Astrocyte (in vitro differentiated cells and primary cell): Measurements from ENCODE around the gene IGSF6. TPM values are rescaled to one million over a fixed set of nuclear protein-coding genes. Genes with fewer than 3 reads are reported as not detected.

Experiments used
- DNase-seq: peaks from one replicate; pipeline ENCODE4 v3.0.0-alpha.2; 2010; ENCODE audit warnings: low read depth
- FAIRE-seq: peaks from 2 replicates; lab custom pipeline; 2011; peaks lifted over from hg19 to GRCh38; lab: Jason Lieb, UNC
- H2AFZ ChIP-seq: 2 replicates; pipeline ENCODE4 v1.6.0; 2012; ENCODE audit warnings: low read depth, low read length, inconsistent platforms
- H3K27ac ChIP-seq: 2 replicates; pipeline ENCODE4 v1.5.1; 2011; ENCODE audit warnings: low read depth, low read length, inconsistent platforms
- H3K27me3 ChIP-seq: 2 replicates; pipeline ENCODE4 v1.6.0; 2011; ENCODE audit warnings: low read length, inconsistent platforms; ENCODE audit not compliant: insufficient read depth
- H3K36me3 ChIP-seq: 2 replicates; pipeline ENCODE4 v1.5.1; 2011; ENCODE audit warnings: low read length, inconsistent platforms; ENCODE audit not compliant: insufficient read depth
- H3K4me1 ChIP-seq: 2 replicates; pipeline ENCODE4 v1.5.1; 2011; ENCODE audit warnings: low read length, inconsistent platforms; ENCODE audit not compliant: insufficient read depth
- H3K4me2 ChIP-seq: 2 replicates; pipeline ENCODE4 v1.6.0; 2012; ENCODE audit warnings: low read length, inconsistent platforms
- H3K4me3 ChIP-seq: 2 replicates; pipeline ENCODE4 v1.5.1; 2011; ENCODE audit warnings: low read depth, mild to moderate bottlenecking, low read length, inconsistent platforms; ENCODE audit not compliant: insufficient read depth
- H3K79me2 ChIP-seq: 2 replicates; pipeline ENCODE4 v1.6.0; 2012; ENCODE audit warnings: mild to moderate bottlenecking, low read length, inconsistent platforms; ENCODE audit not compliant: insufficient read depth
- H3K9ac ChIP-seq: 2 replicates; pipeline ENCODE4 v1.6.0; 2012; ENCODE audit warnings: mild to moderate bottlenecking, low read length, inconsistent platforms
- H3K9me3 ChIP-seq: 2 replicates; pipeline ENCODE4 v1.5.1; 2012; ENCODE audit warnings: low read depth, mild to moderate bottlenecking, low read length, inconsistent platforms; ENCODE audit not compliant: insufficient read depth
- H4K20me1 ChIP-seq: 2 replicates; pipeline ENCODE4 v1.6.0; 2012; ENCODE audit warnings: low read length, inconsistent platforms; ENCODE audit not compliant: insufficient read depth
- H3K27ac Mint-ChIP-seq: one replicate; pipeline ENCODE4 v1.8.0; 2021; ENCODE audit warnings: mild to moderate bottlenecking, mixed read lengths; ENCODE audit not compliant: unreplicated experiment
- H3K27me3 Mint-ChIP-seq: one replicate; pipeline ENCODE4 v1.8.0; 2021; ENCODE audit warnings: low read depth, mixed read lengths; ENCODE audit not compliant: unreplicated experiment
- H3K36me3 Mint-ChIP-seq: one replicate; pipeline ENCODE4 v1.8.0; 2021; ENCODE audit warnings: low read depth, mixed read lengths; ENCODE audit not compliant: unreplicated experiment
- H3K4me1 Mint-ChIP-seq: one replicate; pipeline ENCODE4 v1.8.0; 2021; ENCODE audit warnings: low read depth, mixed read lengths; ENCODE audit not compliant: unreplicated experiment
- H3K4me3 Mint-ChIP-seq: one replicate; pipeline ENCODE4 v1.8.0; 2021; ENCODE audit warnings: mild to moderate bottlenecking, moderate library complexity, mixed read lengths; ENCODE audit not compliant: unreplicated experiment
- H3K9me3 Mint-ChIP-seq: one replicate; pipeline ENCODE4 v1.8.0; 2021; ENCODE audit warnings: mild to moderate bottlenecking, mixed read lengths; ENCODE audit not compliant: unreplicated experiment
- EZH2 ChIP-seq: IDR thresholded peaks from 2 replicates; pipeline ENCODE4 v1.6.1; 2012; ENCODE audit warnings: mild to moderate bottlenecking, low read length, inconsistent platforms; ENCODE audit not compliant: insufficient read depth
- total RNA-seq: library from RNA; stranded (reverse); gene quantifications from 2 replicates; pipeline ENCODE4 v1.2.1, GENCODE V29; 2021
- TF ChIP-seq, protein P1 (sequence below): IDR thresholded peaks from 2 replicates; pipeline ENCODE4 v1.5.1; 2011; ENCODE audit warnings: low read depth, mild to moderate bottlenecking, inconsistent platforms, low read length, moderate library complexity; ENCODE audit not compliant: insufficient read depth

The IGSF6 gene
- total RNA-seq, 1 donor from 2014 or later, result not detected

- Histone ChIP-seq H3K36me3 (peaks cover 10% of the 10 kb centered on the region), H3K4me2 (no peak overlapping the region), H4K20me1 (peaks cover 56% of the 10 kb centered on the region), H2AFZ (no peak overlapping the region), H3K27ac (no peak overlapping the region), H3K4me1 (no peaks in the 10 kb centered on the region), H3K9me3 (no peaks in the 10 kb centered on the region), H3K79me2 (peaks cover 87% of the 10 kb centered on the region), H3K4me3 (no peak overlapping the region), H3K9ac (no peak overlapping the region), H3K27me3 (no peaks in the 10 kb centered on the region)
- H3K27me3 Mint-ChIP-seq, result no peaks in the 10 kb centered on the region
- H3K4me3 Mint-ChIP-seq, result no peak overlapping the region
- H3K27ac Mint-ChIP-seq, result no peak overlapping the region
- TF ChIP-seq, protein P1, sequence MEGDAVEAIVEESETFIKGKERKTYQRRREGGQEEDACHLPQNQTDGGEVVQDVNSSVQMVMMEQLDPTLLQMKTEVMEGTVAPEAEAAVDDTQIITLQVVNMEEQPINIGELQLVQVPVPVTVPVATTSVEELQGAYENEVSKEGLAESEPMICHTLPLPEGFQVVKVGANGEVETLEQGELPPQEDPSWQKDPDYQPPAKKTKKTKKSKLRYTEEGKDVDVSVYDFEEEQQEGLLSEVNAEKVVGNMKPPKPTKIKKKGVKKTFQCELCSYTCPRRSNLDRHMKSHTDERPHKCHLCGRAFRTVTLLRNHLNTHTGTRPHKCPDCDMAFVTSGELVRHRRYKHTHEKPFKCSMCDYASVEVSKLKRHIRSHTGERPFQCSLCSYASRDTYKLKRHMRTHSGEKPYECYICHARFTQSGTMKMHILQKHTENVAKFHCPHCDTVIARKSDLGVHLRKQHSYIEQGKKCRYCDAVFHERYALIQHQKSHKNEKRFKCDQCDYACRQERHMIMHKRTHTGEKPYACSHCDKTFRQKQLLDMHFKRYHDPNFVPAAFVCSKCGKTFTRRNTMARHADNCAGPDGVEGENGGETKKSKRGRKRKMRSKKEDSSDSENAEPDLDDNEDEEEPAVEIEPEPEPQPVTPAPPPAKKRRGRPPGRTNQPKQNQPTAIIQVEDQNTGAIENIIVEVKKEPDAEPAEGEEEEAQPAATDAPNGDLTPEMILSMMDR, result no peak
- no peak for TF ChIP-seq EZH2
- H3K36me3 Mint-ChIP-seq, result no peaks in the 10 kb centered on the region
- FAIRE-seq (no peak), DNase-seq (no peak)
- no peaks in the 10 kb centered on the region for H3K9me3 Mint-ChIP-seq
- peaks cover 20% of the 10 kb centered on the region for H3K4me1 Mint-ChIP-seq
Observed at GRCh38 chr16:21614896-21615295, 37.5 kb downstream of the IGSF6 start.

- H2AFZ ChIP-seq, result no peak overlapping the region
- H3K27me3 Mint-ChIP-seq, result no peaks in the 10 kb centered on the region
- FAIRE-seq (no peak), DNase-seq (no peak)
- no peaks in the 10 kb centered on the region for H3K36me3 Mint-ChIP-seq
- H3K4me3 Mint-ChIP-seq, result no peak overlapping the region
- no peaks in the 10 kb centered on the region for H3K27me3 ChIP-seq
- no peak overlapping the region for H3K4me2 ChIP-seq
- H3K4me1 ChIP-seq, result no peaks in the 10 kb centered on the region
- H3K27ac ChIP-seq, result no peak overlapping the region
- H3K36me3 ChIP-seq, result peaks cover 3% of the 10 kb centered on the region
- peaks cover 27% of the 10 kb centered on the region for H3K4me1 Mint-ChIP-seq
- H3K79me2 ChIP-seq, result peaks cover 91% of the 10 kb centered on the region
- H3K9ac ChIP-seq, result no peak overlapping the region
- H3K4me3 ChIP-seq, result no peak overlapping the region
- H3K9me3 Mint-ChIP-seq, result no peaks in the 10 kb centered on the region
- TF ChIP-seq, protein P1, result no peak
- no peak for TF ChIP-seq EZH2
- no peak overlapping the region for H3K27ac Mint-ChIP-seq
- H4K20me1 ChIP-seq, result peaks cover 67% of the 10 kb centered on the region
- H3K9me3 ChIP-seq, result no peaks in the 10 kb centered on the region
Observed at GRCh38 chr16:21613781-21614180, 38.6 kb downstream of the IGSF6 start.

DNA sequence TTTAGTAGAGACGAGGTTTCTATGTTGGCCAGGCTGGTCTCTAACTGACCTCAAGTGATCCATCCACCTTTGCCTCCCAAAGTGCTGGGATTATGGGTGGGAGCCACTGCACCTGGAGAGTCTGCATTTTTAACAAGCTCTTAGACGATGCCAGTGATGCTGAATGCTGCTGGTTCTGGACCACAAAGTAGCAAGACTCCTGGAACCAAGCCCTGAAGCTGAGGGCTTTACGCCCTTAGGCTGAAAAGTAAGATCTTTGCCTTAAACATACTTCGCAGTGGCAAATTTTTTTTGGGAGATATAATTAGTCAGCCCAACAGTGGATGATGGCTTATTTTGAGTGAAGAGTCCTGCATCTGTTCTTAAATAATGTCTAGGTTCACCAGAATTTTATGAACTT lies 39.0 kb downstream of the IGSF6 start:
- peaks cover 27% of the 10 kb centered on the region for H3K4me1 Mint-ChIP-seq
- H4K20me1 ChIP-seq, result peaks cover 71% of the 10 kb centered on the region
- H3K9ac ChIP-seq, result no peak overlapping the region
- H3K4me3 ChIP-seq, result no peak overlapping the region
- H3K9me3 Mint-ChIP-seq, result no peaks in the 10 kb centered on the region
- TF ChIP-seq, protein P1, result no peak
- TF ChIP-seq EZH2, result no peak
- H2AFZ ChIP-seq, result no peak overlapping the region
- peaks cover 3% of the 10 kb centered on the region for H3K36me3 ChIP-seq
- no peaks in the 10 kb centered on the region for H3K4me1 ChIP-seq
- H3K4me2 ChIP-seq, result no peak overlapping the region
- DNase-seq (no peak), FAIRE-seq (no peak)
- no peak overlapping the region for H3K27ac ChIP-seq
- no peak overlapping the region for H3K4me3 Mint-ChIP-seq
- H3K9me3 ChIP-seq, result no peaks in the 10 kb centered on the region
- no peaks in the 10 kb centered on the region for H3K27me3 Mint-ChIP-seq
- no peaks in the 10 kb centered on the region for H3K27me3 ChIP-seq
- H3K79me2 ChIP-seq, result peaks cover 93% of the 10 kb centered on the region
- H3K27ac Mint-ChIP-seq, result no peak overlapping the region
- H3K36me3 Mint-ChIP-seq, result no peaks in the 10 kb centered on the region
